ENCODE measurements around the gene TTC23L.

TTC23L gene

DNA sequence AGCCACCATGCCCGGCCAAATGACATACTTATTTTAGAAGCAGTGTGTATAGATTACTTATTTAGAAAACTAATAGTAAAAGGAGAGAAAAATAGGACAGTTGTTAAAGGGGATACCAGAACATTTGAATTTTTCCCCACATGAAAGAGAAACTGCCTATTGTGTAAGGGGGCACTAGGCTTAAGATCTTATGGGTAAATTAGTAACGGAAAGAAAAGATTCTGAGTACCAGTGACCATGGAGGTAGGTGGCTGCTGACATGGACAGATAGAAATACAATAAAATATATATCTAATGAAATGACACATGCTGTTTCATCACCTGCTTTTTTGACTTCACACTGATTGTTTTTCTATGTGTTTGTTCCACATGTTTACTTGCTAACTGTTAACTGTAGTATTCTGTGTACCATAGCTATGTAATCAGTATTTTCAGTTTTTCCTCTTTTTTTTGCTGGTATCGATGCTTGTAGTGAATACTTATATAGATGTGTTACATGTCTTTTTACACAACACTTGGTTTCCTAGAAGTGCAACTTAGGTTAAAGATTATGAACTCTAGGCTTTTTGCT, 87.4 kb downstream of the TTC23L start:
- DNase-seq, result no peak

- no peak for DNase-seq
Observed at GRCh38 chr5:34927785-34928184, 88.8 kb downstream of the TTC23L start.

DNA sequence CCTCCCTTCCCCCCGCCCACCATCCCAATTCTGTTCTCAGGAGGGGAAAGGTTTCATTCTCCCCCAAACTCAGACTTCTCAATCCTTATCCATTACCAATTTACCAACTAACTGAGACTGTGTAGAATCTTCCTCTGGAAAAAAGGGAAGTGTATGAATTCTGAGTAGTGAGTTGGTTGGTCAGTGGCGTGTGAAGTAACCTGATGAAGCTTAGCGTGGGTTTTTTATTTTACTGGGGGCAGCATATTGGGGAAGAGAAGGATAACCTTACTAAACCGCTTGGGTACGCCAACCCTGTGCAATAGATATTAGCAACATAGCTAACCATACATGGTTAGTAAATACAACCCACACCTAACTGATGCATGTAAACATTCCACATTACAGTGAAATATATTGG, 89.3 kb downstream of the TTC23L start:
- no peak for DNase-seq

- peak; percentile 93 to 96 (median 94) for DNase-seq
Observed at GRCh38 chr5:34929134-34929719, 90.3 kb downstream of the TTC23L start, which contains the start of gene DNAJC21. Gene DNAJC21, plus strand, starts transcription at chr5:34929559. Its CDS starts 261 bp downstream, at chr5:34929820.

GRCh38 chr5:34929720-34930461, 90.9 kb downstream of the TTC23L start:
- peak; percentile 58 to 73 (median 64) for DNase-seq

- DNase-seq, result no peak
Observed at GRCh38 chr5:34930462-34930844, 91.5 kb downstream of the TTC23L start.

GRCh38 chr5:34930870-34931269, 91.9 kb downstream of the TTC23L start:
- no peak for DNase-seq

DNA sequence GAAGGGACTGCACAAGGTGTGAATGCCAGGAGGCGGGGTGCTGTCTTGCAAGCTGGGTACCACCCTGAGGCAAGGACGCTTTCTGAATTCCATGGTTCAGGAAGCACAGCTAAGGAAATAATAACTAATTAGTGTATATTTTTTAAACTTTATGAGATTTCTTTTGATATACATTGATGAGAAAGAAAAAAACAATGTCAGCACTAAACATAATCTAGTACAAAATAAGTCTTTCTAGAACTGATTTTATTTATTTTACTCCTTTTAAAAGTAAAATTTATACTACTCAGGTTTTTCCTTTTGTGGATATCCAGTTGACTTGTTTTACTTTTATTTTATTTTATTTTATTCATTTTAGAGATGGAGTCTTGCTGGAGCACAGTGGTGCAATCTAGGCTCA, 94.0 kb downstream of the TTC23L start:
- no peak for DNase-seq

GRCh38 chr5:34941936-34942335, 103.0 kb downstream of the TTC23L start:
- no peak for DNase-seq

DNA sequence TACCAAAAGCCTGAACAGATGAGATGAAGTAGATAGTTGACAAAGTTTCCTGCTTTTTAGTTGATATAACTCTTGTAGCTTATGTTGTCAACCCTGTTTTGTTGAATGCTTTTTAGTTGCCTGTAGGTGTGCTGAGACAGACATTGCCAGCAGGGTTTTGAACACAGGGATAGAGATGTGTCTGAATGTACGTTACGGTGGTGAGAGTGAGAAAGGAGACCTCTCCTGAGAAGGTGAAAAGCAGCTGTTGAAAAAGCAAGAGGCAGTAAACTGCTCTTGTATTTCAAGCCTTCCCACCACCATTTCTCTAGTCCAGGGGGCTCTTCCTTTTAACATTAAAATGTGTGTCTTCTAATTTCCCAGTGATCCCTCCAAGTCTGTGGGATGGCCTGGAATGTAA, 105.1 kb downstream of the TTC23L start:
- no peak for DNase-seq

GRCh38 chr5:34944460-34945047, 105.6 kb downstream of the TTC23L start:
- no peak for DNase-seq

All from activated CD4-positive, CD25-positive, alpha-beta regulatory T cell (primary cell).